Effector memory CD4-positive, alpha-beta T cell (primary cell): ENCODE results near the gene ROBO4.

Experiments
- DNase-seq, 3 donors: peaks; one replicate each; pipeline ENCODE4 v3.0.0-alpha.2; 2020
- H3K27ac ChIP-seq: 2 replicates; pipeline ENCODE4 v1.7.0; 2013; ENCODE audit warnings: mild to moderate bottlenecking, low read length, moderate library complexity; ENCODE audit not compliant: insufficient read depth, poor library complexity, severe bottlenecking
- H3K27me3 ChIP-seq: replicated peaks from 2 replicates; pipeline ENCODE4 v1.7.0; 2013; ENCODE audit warnings: mild to moderate bottlenecking, low read length; ENCODE audit not compliant: insufficient read depth, control insufficient read depth, poor library complexity, severe bottlenecking
- H3K36me3 ChIP-seq: 2 replicates; pipeline ENCODE4 v1.7.0; 2013; ENCODE audit warnings: mild to moderate bottlenecking, low read length, moderate library complexity; ENCODE audit not compliant: control insufficient read depth, insufficient read depth
- H3K4me1 ChIP-seq: 2 replicates; pipeline ENCODE4 v1.7.0; 2013; ENCODE audit warnings: low read length, mild to moderate bottlenecking; ENCODE audit not compliant: control insufficient read depth, insufficient read depth, poor library complexity, severe bottlenecking
- H3K4me3 ChIP-seq: 2 replicates; pipeline ENCODE4 v1.7.0; 2013; ENCODE audit warnings: low read length, low read depth, mild to moderate bottlenecking; ENCODE audit not compliant: insufficient read depth, poor library complexity, severe bottlenecking
- H3K9me3 ChIP-seq: 2 replicates; pipeline ENCODE4 v1.7.0; 2013; ENCODE audit warnings: mild to moderate bottlenecking, low read length, moderate library complexity; ENCODE audit not compliant: control insufficient read depth

The ROBO4 gene

GRCh38 chr11:124844664-124845079, 53.0 kb downstream of the ROBO4 start:
- no peak overlapping the region for H3K27ac ChIP-seq
- peaks cover 4% of the 10 kb centered on the region for H3K4me1 ChIP-seq
- H3K27me3 ChIP-seq: peaks cover 53% of the 10 kb centered on the region
- H3K36me3 ChIP-seq: no peaks in the 10 kb centered on the region
- no peak for DNase-seq
- no peaks in the 10 kb centered on the region for H3K9me3 ChIP-seq
- no peak overlapping the region for H3K4me3 ChIP-seq

DNA sequence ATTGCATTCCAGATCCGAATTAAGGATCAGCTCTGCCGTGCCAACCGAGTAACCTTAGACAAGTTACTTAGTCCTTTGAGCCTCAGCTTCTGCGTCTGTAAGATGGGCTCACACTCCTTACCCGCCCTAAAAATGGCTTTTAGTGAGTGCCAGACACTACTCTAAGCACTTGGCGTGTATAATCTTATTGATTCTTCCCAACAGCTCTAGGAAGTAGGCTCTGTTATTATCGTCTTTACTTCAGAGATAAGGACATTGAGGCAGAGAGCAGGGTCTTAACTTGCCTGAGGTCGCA, 54.1 kb downstream of the ROBO4 start:
- Histone ChIP-seq H3K4me1 (peaks cover 13% of the 10 kb centered on the region), H3K4me3 (no peak overlapping the region), H3K9me3 (no peaks in the 10 kb centered on the region), H3K36me3 (no peaks in the 10 kb centered on the region), H3K27me3 (peaks cover 57% of the 10 kb centered on the region), H3K27ac (no peak overlapping the region)
- no peak for DNase-seq

DNA sequence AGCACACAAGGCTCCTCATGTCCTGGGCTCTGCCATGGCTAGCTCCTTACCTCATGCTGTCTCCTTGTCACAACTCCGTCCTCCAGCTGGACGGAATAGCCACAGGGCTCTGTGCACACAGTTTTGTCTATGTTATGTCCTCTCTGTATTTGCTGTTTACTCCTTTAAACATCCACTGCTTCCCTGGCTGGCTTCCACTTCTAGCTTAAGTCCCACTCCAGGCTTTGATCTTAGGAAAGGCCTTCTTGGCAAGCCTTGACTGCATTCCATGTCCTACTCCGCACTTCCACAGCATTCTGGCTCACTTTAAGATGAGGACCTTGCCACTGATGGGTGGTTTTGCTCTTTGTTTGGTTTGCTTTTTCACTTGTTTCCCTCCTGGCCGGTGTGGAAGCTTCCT, 55.4 kb downstream of the ROBO4 start:
- Histone ChIP-seq H3K9me3 (no peaks in the 10 kb centered on the region), H3K36me3 (no peaks in the 10 kb centered on the region), H3K4me1 (peaks cover 13% of the 10 kb centered on the region), H3K4me3 (no peak overlapping the region), H3K27me3 (peaks cover 69% of the 10 kb centered on the region), H3K27ac (no peak overlapping the region)
- no peak for DNase-seq

GRCh38 chr11:124841840-124842239, 55.8 kb downstream of the ROBO4 start:
- Histone ChIP-seq H3K9me3 (no peaks in the 10 kb centered on the region), H3K4me1 (peaks cover 16% of the 10 kb centered on the region)

GRCh38 chr11:124841201-124841600, 56.5 kb downstream of the ROBO4 start:
- Histone ChIP-seq H3K4me3 (no peak overlapping the region), H3K36me3 (no peaks in the 10 kb centered on the region), H3K27me3 (peaks cover 63% of the 10 kb centered on the region), H3K4me1 (peaks cover 18% of the 10 kb centered on the region), H3K9me3 (no peaks in the 10 kb centered on the region), H3K27ac (no peak overlapping the region)
- no peak for DNase-seq

More at GRCh38 chr11:124841840-124842239, 55.8 kb downstream of the ROBO4 start:
- Histone ChIP-seq H3K27me3 (peaks cover 69% of the 10 kb centered on the region), H3K4me3 (no peak overlapping the region), H3K27ac (no peak overlapping the region), H3K36me3 (no peaks in the 10 kb centered on the region)
- DNase-seq: no peak

- Histone ChIP-seq H3K27ac (no peak overlapping the region), H3K9me3 (no peaks in the 10 kb centered on the region), H3K36me3 (no peaks in the 10 kb centered on the region), H3K4me1 (peaks cover 18% of the 10 kb centered on the region), H3K27me3 (peaks cover 62% of the 10 kb centered on the region), H3K4me3 (no peak overlapping the region)
- no peak for DNase-seq
Observed at GRCh38 chr11:124840666-124841065, 57.0 kb downstream of the ROBO4 start.

- H3K27me3 ChIP-seq: peaks cover 60% of the 10 kb centered on the region
- no peaks in the 10 kb centered on the region for H3K9me3 ChIP-seq
- H3K4me3 ChIP-seq: peak overlapping the region; percentile 27
- H3K4me1 ChIP-seq: peaks cover 18% of the 10 kb centered on the region
- H3K27ac ChIP-seq: no peak overlapping the region
- DNase-seq: no peak
- no peaks in the 10 kb centered on the region for H3K36me3 ChIP-seq
Observed at GRCh38 chr11:124839972-124840621, 57.6 kb downstream of the ROBO4 start.

- Histone ChIP-seq H3K4me1 (peaks cover 18% of the 10 kb centered on the region), H3K4me3 (peak overlapping the region; percentile 27), H3K27ac (no peak overlapping the region), H3K36me3 (no peaks in the 10 kb centered on the region), H3K9me3 (no peaks in the 10 kb centered on the region), H3K27me3 (peaks cover 52% of the 10 kb centered on the region)
- no peak for DNase-seq
Observed at GRCh38 chr11:124839128-124839971, 58.3 kb downstream of the ROBO4 start.

DNA sequence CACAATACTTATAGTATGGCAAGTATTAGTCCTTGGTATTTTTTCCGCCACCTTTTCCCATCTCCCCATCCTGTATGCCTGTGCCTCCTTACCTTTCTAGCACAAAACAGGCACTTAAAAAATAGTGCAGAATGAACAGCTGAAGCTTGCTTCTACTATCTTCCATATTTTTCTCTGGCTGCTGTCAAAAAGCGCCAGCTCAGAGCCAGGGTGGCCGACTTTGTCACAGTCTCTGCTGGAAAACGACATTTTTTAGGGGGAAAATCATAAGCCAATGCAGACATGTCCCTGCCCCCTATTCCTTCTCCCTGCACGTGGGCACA, 58.9 kb downstream of the ROBO4 start:
- Histone ChIP-seq H3K27ac (no peak overlapping the region), H3K27me3 (peaks cover 52% of the 10 kb centered on the region), H3K4me1 (peaks cover 18% of the 10 kb centered on the region), H3K9me3 (no peaks in the 10 kb centered on the region), H3K36me3 (no peaks in the 10 kb centered on the region), H3K4me3 (no peak overlapping the region)
- no peak for DNase-seq

GRCh38 chr11:124837491-124837856, 60.2 kb downstream of the ROBO4 start:
- Histone ChIP-seq H3K4me3 (no peak overlapping the region), H3K4me1 (peaks cover 18% of the 10 kb centered on the region), H3K9me3 (no peaks in the 10 kb centered on the region), H3K36me3 (no peaks in the 10 kb centered on the region), H3K27me3 (peaks cover 40% of the 10 kb centered on the region), H3K27ac (no peak overlapping the region)
- no peak for DNase-seq
